Activated T-cell treated with anti-CD3 and anti-CD28 coated beads, Interleukin-2, amount 50 U/mL, for 24 hours (primary cell): ENCODE results near the gene FAM9C.

ENCODE experiments used
- DNase-seq: peaks from one replicate; pipeline ENCODE4 v3.0.0-alpha.2; 2020
- H3K27ac Mint-ChIP-seq: 2 replicates; pipeline ENCODE4 v1.8.0; 2020; ENCODE audit warnings: mild to moderate bottlenecking, mixed read lengths
- H3K27me3 Mint-ChIP-seq: 2 replicates; pipeline ENCODE4 v1.8.0; 2020; ENCODE audit warnings: mixed read lengths
- H3K36me3 Mint-ChIP-seq: 2 replicates; pipeline ENCODE4 v1.8.0; 2020; ENCODE audit warnings: low read depth, mixed read lengths
- H3K4me1 Mint-ChIP-seq: 2 replicates; pipeline ENCODE4 v1.8.0; 2020; ENCODE audit warnings: low read depth, mixed read lengths
- H3K4me3 Mint-ChIP-seq: 2 replicates; pipeline ENCODE4 v1.8.0; 2020; ENCODE audit warnings: mild to moderate bottlenecking, moderate library complexity, mixed read lengths
- H3K9me3 Mint-ChIP-seq: 2 replicates; pipeline ENCODE4 v1.8.0; 2020; ENCODE audit warnings: mixed read lengths

Gene FAM9C

DNA sequence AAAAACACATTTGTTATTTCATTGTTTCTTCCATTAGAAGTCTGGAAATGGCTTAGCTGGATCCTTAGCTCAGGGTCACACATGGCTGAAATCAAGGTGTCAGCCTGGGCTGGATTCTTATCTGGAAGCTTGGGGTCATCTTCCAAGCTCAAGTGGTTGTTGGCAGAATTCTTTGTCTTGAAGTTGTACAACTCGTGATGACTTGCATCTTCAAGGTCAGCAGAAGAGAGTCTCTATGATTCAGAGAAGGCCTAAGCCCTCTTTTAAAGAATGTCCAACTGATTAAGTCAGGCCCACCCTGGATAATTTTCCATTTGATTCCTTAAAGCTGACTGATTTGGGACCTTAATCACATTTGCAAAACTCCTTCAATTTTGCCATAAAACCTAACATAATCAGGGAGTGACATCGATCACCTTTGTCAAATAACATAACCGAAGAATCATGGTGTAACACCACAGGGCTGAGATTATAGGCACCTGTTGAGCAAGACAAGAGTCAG is 47.4 kb downstream of the FAM9C start:
- H3K4me3 Mint-ChIP-seq = no peak overlapping the region
- peaks cover 41% of the 10 kb centered on the region for H3K27me3 Mint-ChIP-seq
- no peaks in the 10 kb centered on the region for H3K36me3 Mint-ChIP-seq
- H3K4me1 Mint-ChIP-seq = peaks cover 67% of the 10 kb centered on the region
- no peaks in the 10 kb centered on the region for H3K9me3 Mint-ChIP-seq
- peak overlapping the region; percentile 93 for H3K27ac Mint-ChIP-seq
- no peak for DNase-seq

DNA sequence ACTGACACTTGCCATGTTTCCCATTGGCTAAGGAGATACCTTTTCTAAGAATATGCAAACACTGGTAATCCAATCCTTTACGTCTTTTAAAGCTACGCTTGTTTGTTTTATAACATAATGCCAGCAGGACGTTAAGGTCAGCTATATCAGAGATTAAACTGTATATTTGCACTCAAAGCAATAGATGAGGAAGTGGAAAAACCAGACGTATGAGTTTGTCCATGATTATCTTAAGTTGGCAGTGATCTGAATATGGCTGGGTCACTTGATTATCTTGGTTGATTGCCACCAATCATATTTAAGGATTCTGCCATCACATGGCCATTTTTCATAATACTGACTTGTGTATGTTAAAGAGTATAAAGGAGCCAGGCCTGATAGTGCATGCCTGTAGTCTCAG is 50.1 kb downstream of the FAM9C start:
- Mint-ChIP-seq H3K4me1 (peaks cover 58% of the 10 kb centered on the region), H3K27me3 (peaks cover 60% of the 10 kb centered on the region), H3K36me3 (no peaks in the 10 kb centered on the region), H3K9me3 (no peaks in the 10 kb centered on the region), H3K4me3 (no peak overlapping the region), H3K27ac (no peak overlapping the region)
- DNase-seq = no peak

DNA sequence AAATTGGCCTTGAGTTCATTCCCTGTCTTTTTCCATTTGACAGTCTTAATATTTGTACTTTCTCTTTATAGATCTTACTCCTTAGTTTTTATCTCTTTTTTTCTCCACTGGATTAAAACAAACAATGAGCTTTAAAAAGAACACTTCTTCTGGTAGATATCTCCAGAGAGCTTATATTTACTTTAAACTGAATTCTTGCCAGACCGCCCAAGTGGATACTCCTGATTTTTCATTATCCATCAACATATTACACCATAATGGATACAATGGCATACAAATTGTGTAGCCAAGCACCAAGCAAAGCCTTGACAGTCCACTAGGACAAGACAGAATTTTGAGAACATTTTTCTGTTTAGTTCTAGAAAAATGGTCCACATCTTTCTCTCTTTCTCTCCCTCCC is 50.6 kb downstream of the FAM9C start:
- H3K36me3 Mint-ChIP-seq = no peaks in the 10 kb centered on the region
- no peaks in the 10 kb centered on the region for H3K9me3 Mint-ChIP-seq
- no peak overlapping the region for H3K27ac Mint-ChIP-seq
- peaks cover 62% of the 10 kb centered on the region for H3K27me3 Mint-ChIP-seq
- no peak overlapping the region for H3K4me3 Mint-ChIP-seq
- no peak for DNase-seq
- peaks cover 56% of the 10 kb centered on the region for H3K4me1 Mint-ChIP-seq

DNA sequence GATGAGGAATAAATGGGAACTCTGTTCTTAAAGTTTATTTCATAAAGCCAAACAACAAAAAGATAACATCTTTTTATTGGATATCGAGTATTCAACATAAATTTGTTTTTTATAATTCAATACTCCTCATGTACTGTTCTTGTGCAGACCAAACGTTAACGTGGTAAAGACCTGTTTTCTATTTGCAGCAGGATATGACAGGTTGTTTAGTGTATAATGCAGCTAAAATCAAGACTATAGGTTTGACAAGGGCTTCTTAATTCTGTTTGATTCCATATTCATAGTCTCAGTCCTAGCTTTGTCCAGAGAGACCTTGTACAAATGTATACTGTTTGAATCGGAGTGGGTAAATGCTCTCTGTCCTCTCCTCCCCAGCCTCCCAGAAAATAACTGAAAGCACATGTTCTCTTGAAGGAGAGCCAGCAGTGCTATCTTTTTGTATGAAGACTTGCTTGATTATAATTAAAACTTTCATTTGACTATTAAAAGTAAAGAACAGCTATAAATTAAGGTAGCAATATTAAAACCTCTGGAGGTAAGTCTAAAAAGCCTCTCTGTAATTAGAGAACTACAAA is 51.8 kb downstream of the FAM9C start:
- Mint-ChIP-seq H3K27ac (no peak overlapping the region), H3K36me3 (no peaks in the 10 kb centered on the region), H3K9me3 (no peaks in the 10 kb centered on the region), H3K4me3 (no peak overlapping the region), H3K27me3 (peaks cover 58% of the 10 kb centered on the region), H3K4me1 (peaks cover 55% of the 10 kb centered on the region)
- DNase-seq = no peak

DNA sequence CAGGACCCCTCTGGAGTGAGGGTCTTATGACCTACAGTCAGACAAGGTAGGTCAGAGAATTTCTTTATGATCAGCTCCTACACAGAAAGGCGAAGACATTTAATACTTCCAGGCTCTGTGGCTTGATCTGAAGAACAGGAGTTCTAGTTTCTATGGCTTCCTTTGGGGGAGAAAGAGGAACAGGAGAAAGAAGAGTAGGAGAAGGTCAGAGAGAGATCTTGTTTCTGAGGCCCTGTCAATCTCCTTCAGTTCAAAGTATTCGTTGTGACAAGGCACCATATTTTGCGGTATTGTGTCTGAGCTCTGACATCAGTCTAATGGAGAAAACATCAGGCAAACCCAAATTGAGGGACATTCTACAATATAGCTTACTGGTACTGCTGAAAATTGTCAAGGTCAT is 52.8 kb downstream of the FAM9C start:
- Mint-ChIP-seq H3K4me1 (peaks cover 53% of the 10 kb centered on the region), H3K4me3 (no peak overlapping the region), H3K9me3 (no peaks in the 10 kb centered on the region), H3K27ac (no peak overlapping the region), H3K27me3 (peaks cover 62% of the 10 kb centered on the region), H3K36me3 (no peaks in the 10 kb centered on the region)
- DNase-seq = no peak

DNA sequence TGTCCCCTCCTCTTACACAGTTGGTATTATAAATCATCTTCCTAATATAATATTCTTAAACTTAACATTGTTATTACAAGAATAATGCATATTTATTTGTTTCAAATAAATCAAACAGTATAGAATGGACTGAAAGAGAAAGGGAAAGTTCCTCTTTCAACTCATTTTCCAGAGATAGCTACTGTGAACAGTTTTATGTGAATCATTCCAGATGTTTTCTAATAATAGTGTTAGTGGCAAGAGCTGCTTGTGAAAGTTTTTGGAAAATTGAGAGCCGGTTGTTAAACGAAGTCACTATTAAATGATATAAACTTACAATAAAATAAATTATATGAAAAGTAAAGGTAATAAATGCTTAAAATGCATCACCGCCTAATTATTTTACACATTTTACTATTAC is 55.0 kb downstream of the FAM9C start:
- peaks cover 64% of the 10 kb centered on the region for H3K4me1 Mint-ChIP-seq
- H3K36me3 Mint-ChIP-seq = no peaks in the 10 kb centered on the region
- no peak for DNase-seq
- H3K9me3 Mint-ChIP-seq = no peaks in the 10 kb centered on the region
- no peak overlapping the region for H3K27ac Mint-ChIP-seq
- peaks cover 51% of the 10 kb centered on the region for H3K27me3 Mint-ChIP-seq
- no peak overlapping the region for H3K4me3 Mint-ChIP-seq

DNA sequence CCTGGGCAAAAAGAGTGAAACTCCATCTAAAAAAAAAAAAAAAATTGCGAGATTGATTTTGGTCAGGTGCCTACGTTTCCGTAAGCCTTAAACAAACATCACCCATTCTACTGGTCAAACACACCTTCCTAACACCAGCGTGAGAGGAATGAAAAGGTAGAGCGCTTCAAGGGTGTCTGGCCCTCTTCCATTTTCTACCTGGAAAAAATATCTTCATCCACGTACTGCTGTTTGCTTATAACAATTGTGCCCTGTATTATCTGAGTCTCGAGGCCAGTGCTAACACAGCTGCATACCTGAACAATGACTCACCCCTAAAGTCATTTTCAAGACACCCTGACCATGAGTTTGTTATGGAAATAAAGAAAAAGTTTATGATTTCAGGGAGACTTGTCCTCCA is 55.6 kb downstream of the FAM9C start:
- peaks cover 70% of the 10 kb centered on the region for H3K4me1 Mint-ChIP-seq
- H3K9me3 Mint-ChIP-seq = no peaks in the 10 kb centered on the region
- no peak overlapping the region for H3K27ac Mint-ChIP-seq
- DNase-seq = no peak
- peaks cover 52% of the 10 kb centered on the region for H3K27me3 Mint-ChIP-seq
- H3K36me3 Mint-ChIP-seq = no peaks in the 10 kb centered on the region
- H3K4me3 Mint-ChIP-seq = no peak overlapping the region

DNA sequence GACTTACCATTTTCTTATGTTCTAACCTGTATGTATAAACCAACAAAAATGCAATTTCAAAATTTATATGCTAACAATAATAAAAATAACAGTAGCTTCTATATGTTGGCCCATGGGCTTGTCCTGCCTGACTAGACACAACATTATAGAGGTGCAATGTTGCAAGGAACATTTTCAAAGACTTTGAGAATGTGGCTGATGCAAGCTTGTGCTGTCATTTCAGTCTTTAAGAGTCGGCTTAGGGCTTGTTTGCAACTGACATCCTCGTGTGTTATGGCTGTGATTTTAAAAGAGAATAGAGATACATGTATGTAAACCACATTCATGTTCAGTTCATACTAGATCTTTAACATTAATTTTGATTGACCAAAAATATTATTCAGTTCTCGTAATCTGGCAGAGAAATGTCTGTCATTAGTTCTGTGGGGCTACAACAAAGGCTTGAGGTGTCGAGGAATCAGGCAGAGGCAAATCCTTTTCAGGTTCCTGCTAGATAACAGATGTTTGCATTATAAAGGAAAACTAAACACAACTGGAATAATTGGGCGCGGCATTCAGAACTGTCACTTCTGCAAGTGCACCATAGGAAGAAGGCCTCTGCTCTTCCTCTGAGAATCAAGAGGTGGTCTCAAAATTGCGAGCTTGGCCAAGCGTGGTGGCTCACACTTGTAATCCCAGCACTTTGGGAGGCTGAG is 56.4 kb downstream of the FAM9C start:
- H3K4me1 Mint-ChIP-seq = peaks cover 76% of the 10 kb centered on the region

DNA sequence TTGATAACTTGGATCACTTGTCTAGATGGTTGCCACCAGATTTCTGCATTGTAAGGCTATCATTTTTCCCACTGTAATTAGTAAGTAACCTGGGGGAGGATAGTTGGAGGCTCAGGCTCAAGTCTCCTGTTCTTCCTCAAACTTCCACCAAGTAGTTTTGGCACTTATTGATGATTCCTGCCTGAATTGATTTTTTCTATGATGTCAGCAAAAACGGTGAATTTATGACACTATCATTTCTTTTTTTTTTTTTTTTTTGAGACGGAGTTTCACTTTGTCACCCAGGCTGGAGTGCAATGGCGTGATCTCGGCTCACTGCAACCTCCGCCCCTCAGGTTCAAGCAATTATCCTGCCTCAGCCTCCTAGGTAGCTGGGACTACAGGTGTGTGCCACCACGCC is 57.1 kb downstream of the FAM9C start:
- no peak overlapping the region for H3K27ac Mint-ChIP-seq

More for the DNA sequence above, 56.4 kb downstream of the FAM9C start:
- DNase-seq = no peak
- no peak overlapping the region for H3K4me3 Mint-ChIP-seq
- no peaks in the 10 kb centered on the region for H3K36me3 Mint-ChIP-seq
- no peaks in the 10 kb centered on the region for H3K9me3 Mint-ChIP-seq
- no peak overlapping the region for H3K27ac Mint-ChIP-seq
- peaks cover 58% of the 10 kb centered on the region for H3K27me3 Mint-ChIP-seq

DNA sequence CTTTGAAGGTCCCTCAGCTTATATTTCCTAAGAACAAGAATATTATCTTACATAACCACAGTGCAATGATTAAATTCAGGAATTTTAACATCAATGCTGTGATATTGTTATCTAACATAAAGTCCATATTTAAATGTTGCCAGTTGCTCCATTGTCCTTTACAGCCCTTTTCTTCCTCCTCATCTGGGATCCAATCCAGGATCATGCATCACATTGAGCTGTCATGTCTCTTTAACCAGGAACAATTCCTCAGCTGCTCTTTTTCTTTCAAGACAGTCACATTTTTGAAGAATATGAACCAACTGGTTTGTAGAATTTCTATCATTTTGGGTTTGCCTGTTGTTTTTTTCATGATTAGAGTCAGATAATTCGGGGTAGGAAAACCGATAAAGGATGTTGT is 57.5 kb downstream of the FAM9C start:
- peaks cover 57% of the 10 kb centered on the region for H3K27me3 Mint-ChIP-seq
- no peak for DNase-seq
- peak overlapping the region; percentile 96 for H3K27ac Mint-ChIP-seq
- no peaks in the 10 kb centered on the region for H3K36me3 Mint-ChIP-seq
- H3K4me1 Mint-ChIP-seq = peaks cover 79% of the 10 kb centered on the region
- H3K4me3 Mint-ChIP-seq = no peak overlapping the region
- no peaks in the 10 kb centered on the region for H3K9me3 Mint-ChIP-seq

More for the DNA sequence above, 57.1 kb downstream of the FAM9C start:
- Mint-ChIP-seq H3K36me3 (no peaks in the 10 kb centered on the region), H3K9me3 (no peaks in the 10 kb centered on the region), H3K4me1 (peaks cover 77% of the 10 kb centered on the region), H3K4me3 (no peak overlapping the region), H3K27me3 (peaks cover 57% of the 10 kb centered on the region)
- no peak for DNase-seq

DNA sequence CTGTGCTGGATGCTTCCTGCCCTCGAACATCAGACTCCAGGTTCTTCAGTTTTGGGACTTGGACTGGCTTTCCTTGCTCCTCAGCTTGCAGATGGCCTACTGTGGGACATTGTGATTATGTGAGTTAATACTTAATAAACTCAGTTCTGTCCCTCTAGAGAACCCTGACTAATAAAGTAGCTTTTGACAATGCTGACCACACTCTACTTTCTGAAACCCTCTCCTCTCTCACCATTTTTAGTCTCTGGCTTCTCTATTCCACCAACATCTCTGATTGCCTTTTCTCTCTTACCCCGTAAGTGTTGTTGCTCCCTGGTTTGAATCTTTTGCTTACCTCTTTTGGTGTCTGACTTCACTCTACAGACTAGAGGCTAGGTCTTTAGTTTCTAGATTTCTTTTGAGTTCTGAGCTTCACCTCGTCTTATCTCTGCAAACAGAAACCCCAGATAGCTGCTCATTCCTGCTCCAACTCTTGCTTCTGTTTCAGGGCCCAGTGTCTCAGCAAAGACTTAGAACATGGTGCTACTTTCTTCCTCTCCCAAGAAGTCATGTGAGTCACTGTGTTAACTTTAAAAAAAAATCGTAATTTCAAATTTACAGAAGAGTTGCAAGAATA is 58.1 kb downstream of the FAM9C start:
- Mint-ChIP-seq H3K36me3 (no peaks in the 10 kb centered on the region), H3K27ac (peak overlapping the region; percentile 96), H3K4me1 (peaks cover 80% of the 10 kb centered on the region), H3K27me3 (peaks cover 54% of the 10 kb centered on the region), H3K9me3 (no peaks in the 10 kb centered on the region), H3K4me3 (peak overlapping the region; percentile 9)
- no peak for DNase-seq
